Measurements from ENCODE around the gene WDR26. TPM values are rescaled to one million over a fixed set of nuclear protein-coding genes. Genes with fewer than 3 reads are reported as not detected.
"Not testable (repeated sequence)": the region's sequence is repeated elsewhere in the genome, so short reads cannot be mapped to it uniquely, and the experiment has no call there.

WDR26 gene
- total RNA-seq, 1 donor from 2014 or later, result 105 TPM

GRCh38 chr1:224427346-224427745 is 7.3 kb downstream of the WDR26 start:
- Histone ChIP-seq H3K4me1 (ENCODE audit: insufficient read depth, low read length) (peaks cover 30% of the 10 kb centered on the region), H3K36me3 (ENCODE audit: insufficient read depth, low read length) (peaks cover 26% of the 10 kb centered on the region), H3K4me2 (ENCODE audit: low read length) (peak overlapping the region; percentile 56), H3K4me3 (ENCODE audit: insufficient read depth, low read depth, low read length) (no peak overlapping the region), H3K9me3 (ENCODE audit: insufficient read depth, low read depth, low read length) (no peaks in the 10 kb centered on the region), H3K27me3 (ENCODE audit: insufficient read depth, low read length) (no peaks in the 10 kb centered on the region), H3K9ac (ENCODE audit: low read length) (no peak overlapping the region), H4K20me1 (ENCODE audit: insufficient read depth, low read length) (peaks cover 54% of the 10 kb centered on the region), H3K79me2 (ENCODE audit: insufficient read depth, low read length) (peaks cover 76% of the 10 kb centered on the region), H3K27ac (ENCODE audit: low read depth, low read length) (peak overlapping the region; percentile 60), H2AFZ (ENCODE audit: low read depth, low read length) (no peak overlapping the region)
- H3K27ac Mint-ChIP-seq (ENCODE audit: unreplicated experiment), result no peak overlapping the region
- no peaks in the 10 kb centered on the region for H3K9me3 Mint-ChIP-seq (ENCODE audit: unreplicated experiment)
- H3K4me3 Mint-ChIP-seq (ENCODE audit: unreplicated experiment), result peak overlapping the region; percentile 21
- peaks cover 11% of the 10 kb centered on the region for H3K36me3 Mint-ChIP-seq (ENCODE audit: low read depth, unreplicated experiment)
- FAIRE-seq (peak; percentile 77), DNase-seq (ENCODE audit: low read depth) (peak; percentile 82)
- TF ChIP-seq EZH2 (IDR thresholded peaks at IDR 0.05; ENCODE audit: insufficient read depth, low read length), result no peak
- TF ChIP-seq, protein P1, sequence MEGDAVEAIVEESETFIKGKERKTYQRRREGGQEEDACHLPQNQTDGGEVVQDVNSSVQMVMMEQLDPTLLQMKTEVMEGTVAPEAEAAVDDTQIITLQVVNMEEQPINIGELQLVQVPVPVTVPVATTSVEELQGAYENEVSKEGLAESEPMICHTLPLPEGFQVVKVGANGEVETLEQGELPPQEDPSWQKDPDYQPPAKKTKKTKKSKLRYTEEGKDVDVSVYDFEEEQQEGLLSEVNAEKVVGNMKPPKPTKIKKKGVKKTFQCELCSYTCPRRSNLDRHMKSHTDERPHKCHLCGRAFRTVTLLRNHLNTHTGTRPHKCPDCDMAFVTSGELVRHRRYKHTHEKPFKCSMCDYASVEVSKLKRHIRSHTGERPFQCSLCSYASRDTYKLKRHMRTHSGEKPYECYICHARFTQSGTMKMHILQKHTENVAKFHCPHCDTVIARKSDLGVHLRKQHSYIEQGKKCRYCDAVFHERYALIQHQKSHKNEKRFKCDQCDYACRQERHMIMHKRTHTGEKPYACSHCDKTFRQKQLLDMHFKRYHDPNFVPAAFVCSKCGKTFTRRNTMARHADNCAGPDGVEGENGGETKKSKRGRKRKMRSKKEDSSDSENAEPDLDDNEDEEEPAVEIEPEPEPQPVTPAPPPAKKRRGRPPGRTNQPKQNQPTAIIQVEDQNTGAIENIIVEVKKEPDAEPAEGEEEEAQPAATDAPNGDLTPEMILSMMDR (IDR thresholded peaks at IDR 0.05; ENCODE audit: insufficient read depth, low read depth, low read length), result no peak
- H3K27me3 Mint-ChIP-seq (ENCODE audit: low read depth, unreplicated experiment), result no peaks in the 10 kb centered on the region
- peaks cover 14% of the 10 kb centered on the region for H3K4me1 Mint-ChIP-seq (ENCODE audit: low read depth, unreplicated experiment)

- H2AFZ ChIP-seq (ENCODE audit: low read depth, low read length); H3K27me3 Mint-ChIP-seq (ENCODE audit: low read depth, unreplicated experiment); H3K27ac ChIP-seq (ENCODE audit: low read depth, low read length); H3K27ac Mint-ChIP-seq (ENCODE audit: unreplicated experiment); H3K4me3 ChIP-seq (ENCODE audit: insufficient read depth, low read depth, low read length); DNase-seq (ENCODE audit: low read depth); H3K9me3 Mint-ChIP-seq (ENCODE audit: unreplicated experiment); FAIRE-seq; H3K4me3 Mint-ChIP-seq (ENCODE audit: unreplicated experiment); H3K27me3 ChIP-seq (ENCODE audit: insufficient read depth, low read length); H3K9ac ChIP-seq (ENCODE audit: low read length); H3K9me3 ChIP-seq (ENCODE audit: insufficient read depth, low read depth, low read length); H3K4me2 ChIP-seq (ENCODE audit: low read length): not testable (repeated sequence)
- H3K79me2 ChIP-seq (ENCODE audit: insufficient read depth, low read length), result peaks cover 74% of the 10 kb centered on the region
- H3K36me3 ChIP-seq (ENCODE audit: insufficient read depth, low read length), result peaks cover 31% of the 10 kb centered on the region
- H4K20me1 ChIP-seq (ENCODE audit: insufficient read depth, low read length), result peaks cover 54% of the 10 kb centered on the region
- peaks cover 30% of the 10 kb centered on the region for H3K4me1 ChIP-seq (ENCODE audit: insufficient read depth, low read length)
- peaks cover 12% of the 10 kb centered on the region for H3K36me3 Mint-ChIP-seq (ENCODE audit: low read depth, unreplicated experiment)
- peaks cover 14% of the 10 kb centered on the region for H3K4me1 Mint-ChIP-seq (ENCODE audit: low read depth, unreplicated experiment)
Measured at GRCh38 chr1:224426869-224427268, 7.7 kb downstream of the WDR26 start.

DNA sequence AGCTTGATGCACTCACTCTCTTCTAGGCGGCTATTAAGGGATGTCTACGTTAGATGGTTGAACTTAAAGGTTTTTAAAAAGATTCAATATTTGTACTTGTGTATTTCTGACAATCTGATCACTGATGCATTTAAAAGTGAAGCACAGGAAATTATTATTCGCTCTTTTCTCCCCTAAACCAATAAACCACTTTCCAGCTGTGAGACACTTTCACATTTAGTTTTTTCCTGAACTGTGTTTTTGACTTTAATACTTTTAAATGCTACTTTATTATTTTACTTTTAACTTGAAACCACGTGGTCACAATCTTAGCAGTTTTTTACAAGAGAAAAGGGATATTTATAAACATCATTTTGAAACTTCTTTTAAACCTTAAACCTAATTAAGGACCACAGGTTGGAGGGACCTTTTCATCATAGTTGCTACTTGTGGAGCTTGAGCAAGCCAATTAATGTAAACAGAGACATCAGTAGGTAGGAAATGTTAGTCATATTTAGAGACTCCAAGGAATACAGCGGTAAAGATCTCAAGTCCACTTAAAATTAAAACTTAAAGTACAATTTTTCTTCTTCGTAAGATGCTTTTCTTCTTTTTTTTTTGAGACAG is 9.2 kb downstream of the WDR26 start:
- no peak overlapping the region for H3K9ac ChIP-seq (ENCODE audit: low read length)
- H3K4me1 Mint-ChIP-seq (ENCODE audit: low read depth, unreplicated experiment), result peaks cover 8% of the 10 kb centered on the region
- H3K79me2 ChIP-seq (ENCODE audit: insufficient read depth, low read length), result peaks cover 70% of the 10 kb centered on the region
- no peak overlapping the region for H3K4me3 ChIP-seq (ENCODE audit: insufficient read depth, low read depth, low read length)
- H3K4me1 ChIP-seq (ENCODE audit: insufficient read depth, low read length), result peaks cover 18% of the 10 kb centered on the region
- no peak overlapping the region for H3K4me3 Mint-ChIP-seq (ENCODE audit: unreplicated experiment)
- no peak overlapping the region for H3K4me2 ChIP-seq (ENCODE audit: low read length)
- H3K27ac Mint-ChIP-seq (ENCODE audit: unreplicated experiment), result no peak overlapping the region
- H3K27ac ChIP-seq (ENCODE audit: low read depth, low read length), result no peak overlapping the region
- no peak for DNase-seq (ENCODE audit: low read depth)
- no peaks in the 10 kb centered on the region for H3K27me3 ChIP-seq (ENCODE audit: insufficient read depth, low read length)
- no peak for FAIRE-seq
- H3K9me3 ChIP-seq (ENCODE audit: insufficient read depth, low read depth, low read length), result no peaks in the 10 kb centered on the region
- peaks cover 49% of the 10 kb centered on the region for H4K20me1 ChIP-seq (ENCODE audit: insufficient read depth, low read length)
- TF ChIP-seq EZH2 (IDR thresholded peaks at IDR 0.05; ENCODE audit: insufficient read depth, low read length), result no peak
- TF ChIP-seq, protein P1 (IDR thresholded peaks at IDR 0.05; ENCODE audit: insufficient read depth, low read depth, low read length), result no peak
- H3K36me3 Mint-ChIP-seq (ENCODE audit: low read depth, unreplicated experiment), result peaks cover 17% of the 10 kb centered on the region
- H3K9me3 Mint-ChIP-seq (ENCODE audit: unreplicated experiment), result no peaks in the 10 kb centered on the region
- no peaks in the 10 kb centered on the region for H3K27me3 Mint-ChIP-seq (ENCODE audit: low read depth, unreplicated experiment)
- H3K36me3 ChIP-seq (ENCODE audit: insufficient read depth, low read length), result peaks cover 42% of the 10 kb centered on the region
- no peak overlapping the region for H2AFZ ChIP-seq (ENCODE audit: low read depth, low read length)
